GM21723 (cell line): ENCODE results near the gene F8.
"Not testable (repeated sequence)": the region's sequence is repeated elsewhere in the genome, so short reads cannot be mapped to it uniquely, and the experiment has no call there.

Experiments
- ATAC-seq: cut with Tn5 transposase; IDR thresholded peaks from one replicate; pipeline ENCODE4 v1.9.1; 2021; ENCODE audit warnings: mild to moderate bottlenecking, moderate library complexity; ENCODE audit not compliant: unreplicated experiment

Gene F8

GRCh38 chrX:154818916-154819770 lies 203.4 kb downstream of the F8 start:
- no peak for ATAC-seq

- not testable (repeated sequence) for ATAC-seq
Observed at GRCh38 chrX:154817048-154817618, 205.4 kb downstream of the F8 start.

DNA sequence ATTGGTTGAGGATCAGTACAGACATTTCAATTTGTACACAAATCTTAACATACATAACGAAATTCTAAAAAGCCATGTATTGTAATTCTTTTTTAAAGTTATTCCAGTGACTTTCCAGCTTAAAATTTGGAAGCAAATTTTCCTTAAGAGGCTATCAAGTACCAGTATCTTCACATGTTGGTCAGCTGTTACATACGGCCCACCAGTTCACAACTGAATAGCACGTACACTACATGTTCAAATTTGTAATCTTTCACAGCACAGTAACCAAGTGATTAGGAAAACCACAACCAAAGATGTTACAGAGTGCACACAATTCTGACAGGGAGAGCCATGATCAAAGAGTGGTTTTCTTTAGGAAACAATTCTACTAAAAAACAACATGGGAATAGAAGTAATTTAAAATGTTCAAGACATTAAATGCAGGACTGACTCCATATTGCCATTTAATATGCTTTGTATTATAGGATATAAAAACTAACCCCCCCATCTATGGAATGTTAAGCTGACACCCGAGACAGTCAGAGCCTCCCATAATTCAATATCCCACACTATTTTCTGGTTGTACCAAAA lies 206.1 kb downstream of the F8 start:
- ATAC-seq = not testable (repeated sequence)

DNA sequence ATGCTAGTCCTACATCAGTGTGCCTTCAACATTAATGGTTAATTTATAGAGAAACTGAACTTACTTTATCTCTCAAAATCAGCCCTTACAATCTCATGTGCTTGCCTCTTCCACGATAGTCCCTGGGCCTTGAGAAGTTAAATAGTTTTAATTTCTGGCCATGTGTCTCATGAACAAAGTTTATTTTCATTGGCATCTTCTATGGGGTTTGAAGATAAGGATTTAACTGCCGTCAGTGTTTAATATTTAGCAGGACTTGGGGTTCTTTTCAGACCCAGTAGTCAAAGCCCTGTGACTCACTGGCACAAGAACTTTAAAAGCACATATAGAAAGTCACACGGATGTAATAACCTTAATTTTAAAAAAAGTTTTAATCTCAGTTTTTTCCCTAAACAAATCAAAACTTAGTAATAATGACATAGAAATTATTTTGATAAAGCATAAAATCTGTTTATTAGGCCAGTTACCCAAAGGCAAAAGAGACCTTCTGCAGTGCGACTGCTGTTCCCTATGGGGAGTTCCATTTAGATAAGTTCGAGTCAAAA lies 207.2 kb downstream of the F8 start:
- no peak for ATAC-seq

DNA sequence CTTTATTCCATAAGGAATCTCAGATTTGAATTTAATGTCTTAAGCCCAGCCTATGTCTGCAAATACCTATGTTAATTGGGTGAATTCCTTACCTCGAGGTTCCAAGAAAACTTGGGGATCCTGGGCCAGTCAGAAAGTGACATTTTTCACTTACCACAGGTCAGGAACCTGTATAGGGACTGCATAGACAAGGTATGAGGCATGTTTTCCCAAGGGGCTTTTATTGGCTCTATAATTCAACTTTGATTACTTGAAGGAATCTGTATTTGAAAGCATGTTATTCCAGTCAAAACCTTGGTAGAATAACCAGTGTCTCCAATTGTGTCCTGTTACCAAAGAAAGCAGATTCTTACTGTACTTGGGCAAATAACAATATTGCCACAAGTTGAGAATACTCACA lies 208.7 kb downstream of the F8 start:
- ATAC-seq = no peak

- no peak for ATAC-seq
Observed at GRCh38 chrX:154812341-154813101, 210.0 kb downstream of the F8 start.

GRCh38 chrX:154809939-154810665 lies 212.4 kb downstream of the F8 start:
- ATAC-seq = no peak

DNA sequence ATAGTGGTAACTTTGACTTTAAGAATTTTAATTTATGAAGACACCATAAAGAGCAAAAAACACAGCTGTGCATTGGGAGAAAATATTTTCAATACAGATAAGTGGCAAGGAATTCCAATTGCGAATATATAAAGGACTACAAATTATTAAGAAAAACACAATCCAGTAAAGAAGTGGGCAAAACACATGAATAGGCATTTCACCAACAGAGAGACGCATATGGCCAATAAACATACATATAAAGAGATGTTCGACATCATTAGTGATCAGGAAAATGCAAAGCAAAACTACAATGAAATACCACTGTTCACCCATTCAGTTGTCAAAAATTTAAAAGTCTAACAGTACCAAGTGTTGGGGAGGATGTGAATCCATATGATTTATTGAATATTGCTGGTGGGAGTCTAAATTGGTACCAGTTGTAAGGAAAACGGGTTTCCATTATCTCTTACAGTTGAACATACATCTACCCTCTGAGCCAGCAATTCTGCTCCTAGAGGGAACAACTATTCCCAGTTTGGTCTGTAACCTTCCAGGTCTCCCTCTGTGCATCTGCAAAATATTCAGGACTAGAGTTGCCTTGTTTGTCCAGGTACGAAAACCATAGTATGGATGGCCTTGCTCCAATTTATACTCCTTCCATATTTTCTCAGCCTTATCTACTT lies 215.6 kb downstream of the F8 start:
- ATAC-seq = no peak

DNA sequence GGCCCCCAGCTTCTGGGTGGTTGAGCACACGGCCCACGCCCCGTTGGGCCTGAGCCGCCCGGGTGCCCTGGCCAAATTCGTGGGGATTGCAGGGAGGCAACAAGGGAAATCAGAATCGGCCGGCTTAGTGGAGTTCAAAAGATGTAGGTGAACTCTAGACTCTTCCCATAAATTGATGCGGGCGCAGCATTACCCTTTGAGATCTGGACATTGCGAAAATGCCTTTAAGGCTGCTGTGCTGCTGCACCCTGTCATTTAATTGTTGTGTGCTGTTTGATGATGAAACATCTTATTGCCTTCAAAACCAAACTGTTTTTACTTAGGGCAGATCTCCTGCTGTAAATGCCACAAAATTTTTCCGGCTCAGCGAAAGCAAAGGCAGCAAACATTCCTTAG lies 216.8 kb downstream of the F8 start:
- ATAC-seq = no peak

DNA sequence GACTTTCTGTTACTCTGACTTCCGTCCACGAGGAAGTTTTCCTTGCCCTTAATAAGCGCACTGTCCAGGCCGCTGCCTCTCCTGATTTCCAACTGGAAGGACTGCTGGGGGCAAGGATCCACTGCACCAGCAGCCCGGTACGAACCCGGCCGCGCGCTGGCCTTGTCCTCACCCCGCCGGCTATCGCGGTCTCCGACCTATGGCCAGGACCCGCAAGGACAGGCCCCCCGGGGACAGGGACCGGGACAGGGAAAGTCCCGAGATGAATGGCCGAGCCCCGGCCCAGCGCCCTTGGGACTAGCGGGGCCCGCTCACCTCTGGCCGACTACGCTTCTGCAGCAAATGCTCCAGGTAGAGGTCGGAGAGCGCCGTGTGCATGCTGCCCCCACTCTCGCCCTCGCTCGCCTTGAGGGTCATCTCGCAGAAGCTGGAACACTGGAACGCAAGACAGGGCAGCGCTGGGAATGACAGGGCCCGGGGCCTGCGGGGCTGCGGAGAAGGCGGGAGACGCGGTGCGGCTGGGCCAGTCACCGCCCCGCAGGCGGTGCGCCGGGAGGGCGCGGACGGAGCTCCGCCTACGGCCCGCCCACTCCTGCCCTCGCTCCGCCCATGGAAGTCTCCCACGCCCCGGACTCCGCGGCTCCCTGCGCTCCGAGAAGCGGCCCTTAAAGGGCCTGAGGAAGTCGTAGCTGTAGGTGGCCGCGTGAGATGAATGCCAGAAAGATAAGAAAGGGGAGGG lies 217.4 kb downstream of the F8 start, which contains the start of gene MPP1:
Gene MPP1, minus strand, starts transcription at position 529 of the 739 bp plus-strand sequence. Its CDS starts 112 bp downstream, at position 417.
- ATAC-seq = peak; percentile 96

DNA sequence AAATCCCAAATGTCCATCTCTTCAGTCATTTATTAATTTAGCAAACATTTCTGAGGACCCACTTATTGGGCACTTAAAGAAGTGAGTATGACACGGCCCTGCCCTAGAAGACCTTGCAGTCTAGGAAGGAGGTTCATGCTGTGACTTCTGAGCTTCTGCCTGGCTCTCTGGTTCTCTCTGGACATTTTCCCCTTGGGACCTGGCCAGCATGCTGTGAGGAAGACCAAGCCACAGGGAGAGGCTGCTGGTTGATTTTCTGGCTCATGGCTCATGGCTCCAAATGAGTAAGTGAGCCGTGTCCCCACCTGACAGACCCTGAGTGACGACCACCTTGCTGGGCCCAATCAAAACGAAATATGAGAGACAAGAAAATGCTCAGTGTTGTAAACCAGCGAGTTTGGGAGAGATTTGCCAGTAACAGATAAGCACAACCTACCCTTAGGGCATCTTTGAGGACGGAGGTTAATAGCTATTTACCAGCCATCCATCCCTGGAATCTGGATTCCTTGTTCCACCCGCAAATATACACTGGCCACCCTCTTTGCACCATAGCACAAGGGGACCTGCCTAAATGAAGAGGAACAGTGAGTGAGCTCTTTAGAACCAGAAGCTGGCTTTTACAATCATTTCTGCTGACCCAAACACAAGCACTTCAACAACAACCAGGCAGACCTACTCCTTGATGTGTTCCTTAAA lies 218.1 kb downstream of the F8 start:
- ATAC-seq = no peak

- no peak for ATAC-seq
Observed at GRCh38 chrX:154802947-154803346, 219.6 kb downstream of the F8 start.

DNA sequence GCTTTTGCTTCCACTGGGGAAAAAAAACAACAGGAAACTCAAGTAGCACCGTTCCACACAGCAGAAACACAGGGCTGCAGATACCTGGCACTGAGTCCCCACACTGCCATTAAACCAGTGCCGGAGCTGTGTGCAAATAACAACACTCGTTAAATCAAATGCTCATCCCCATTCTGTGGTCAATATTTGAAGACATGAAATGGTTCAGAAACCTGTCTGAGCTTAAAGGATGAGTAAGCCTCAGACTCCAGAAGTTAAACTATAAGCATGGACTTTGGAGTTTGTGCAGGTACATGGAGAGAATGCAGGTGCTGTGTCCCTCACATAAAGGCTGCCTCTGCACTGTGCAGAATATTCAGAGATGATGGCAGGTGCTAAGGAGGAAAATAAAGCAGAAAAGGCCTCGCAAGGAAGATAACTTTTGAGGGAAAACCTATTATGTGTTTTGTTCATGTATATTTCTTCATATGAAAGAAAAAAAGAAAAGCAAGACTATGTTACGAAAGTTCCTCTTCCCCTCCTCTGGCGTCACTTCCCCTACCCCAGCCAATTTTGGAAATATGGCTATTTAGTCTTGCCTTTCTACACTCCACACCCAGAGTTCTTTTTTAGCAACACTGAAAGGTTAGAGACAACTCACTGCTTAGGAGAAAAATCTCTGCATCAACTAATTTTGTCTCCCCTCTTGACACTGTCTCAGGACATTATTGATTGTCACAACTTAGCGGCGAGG lies 221.9 kb downstream of the F8 start:
- ATAC-seq = no peak

DNA sequence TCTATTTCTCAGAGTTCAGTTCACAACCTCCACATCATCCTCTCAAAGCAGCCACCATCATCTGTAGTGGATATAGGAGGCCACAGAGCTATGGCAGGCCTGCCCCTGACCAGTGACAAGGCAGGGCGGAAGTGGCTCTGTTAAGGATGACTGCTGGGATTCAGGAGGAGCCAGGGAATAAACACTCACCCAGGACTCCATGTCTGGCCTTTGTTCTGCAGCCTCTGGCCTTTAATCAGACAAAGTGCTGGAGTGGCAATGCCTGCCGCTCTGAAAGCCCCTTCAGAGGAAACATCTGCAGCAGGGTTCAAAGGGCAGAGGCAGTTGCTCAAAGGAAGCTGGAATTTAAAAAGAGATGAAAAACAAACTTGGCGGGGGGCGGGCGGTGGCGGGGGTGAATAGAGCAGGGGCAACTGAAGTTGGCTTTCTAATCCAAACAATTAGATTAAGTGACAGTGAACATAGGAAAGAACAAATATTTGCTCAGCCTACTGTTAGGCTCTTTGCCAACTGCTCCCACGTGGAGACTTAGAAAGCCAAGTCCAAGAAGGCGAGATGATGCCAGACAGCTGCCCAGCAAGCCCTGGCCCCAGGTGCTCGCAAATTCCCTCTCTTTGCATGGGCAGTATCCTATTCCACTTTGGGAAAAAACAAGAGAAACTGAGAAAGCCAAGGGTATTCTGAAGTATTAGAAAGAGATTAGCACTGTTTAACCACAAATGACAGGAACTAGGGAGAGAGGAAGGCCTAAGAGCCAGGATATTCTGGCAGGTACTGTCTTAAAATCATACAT lies 222.8 kb downstream of the F8 start:
- ATAC-seq = no peak

- no peak for ATAC-seq
Observed at GRCh38 chrX:154797006-154797405, 225.5 kb downstream of the F8 start.

DNA sequence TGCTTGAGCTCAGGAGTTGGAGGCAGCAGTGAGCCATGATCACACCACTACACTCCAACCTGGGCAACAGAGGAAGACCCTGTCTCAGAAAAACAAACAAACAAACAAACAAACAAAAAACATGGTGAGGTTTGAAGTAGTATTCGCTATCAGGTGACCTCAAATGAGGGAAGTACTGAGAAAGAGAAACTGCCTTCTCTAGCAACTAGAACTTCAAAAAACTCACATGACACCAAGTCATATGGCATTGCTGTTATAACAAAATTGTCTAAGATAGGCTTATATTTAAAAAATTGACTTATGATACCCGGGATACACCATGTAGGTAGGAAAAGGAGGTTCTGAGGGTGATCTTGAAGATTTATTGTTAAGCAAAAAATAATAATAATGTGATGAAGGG lies 227.5 kb downstream of the F8 start:
- ATAC-seq = no peak
